H9 (cell line): ENCODE results near the gene PDE4B. TPM values are rescaled to one million over a fixed set of nuclear protein-coding genes. Genes with fewer than 3 reads are reported as not detected.

Source experiments
- DNase-seq: peaks from one replicate; pipeline ENCODE4 v3.0.0-alpha.2; 2017
- H2AFZ ChIP-seq: one replicate; pipeline ENCODE4 v1.6.1; 2013; ENCODE audit warnings: mild to moderate bottlenecking, low read length, control low read depth, moderate library complexity
- H2AK5ac ChIP-seq: 2 replicates; pipeline ENCODE4 v1.6.1; 2013; ENCODE audit warnings: low read length, control low read depth, mixed read lengths; ENCODE audit not compliant: insufficient read length
- H2BK120ac ChIP-seq: one replicate; pipeline ENCODE4 v1.6.1; 2013; ENCODE audit warnings: low read depth, mild to moderate bottlenecking, low read length, control low read depth, inconsistent platforms; ENCODE audit not compliant: poor library complexity, severe bottlenecking
- H2BK12ac ChIP-seq: 2 replicates; pipeline ENCODE4 v1.6.1; 2013; ENCODE audit warnings: low read length, control low read depth, mixed read lengths, low read depth; ENCODE audit not compliant: insufficient read length
- H2BK15ac ChIP-seq: 2 replicates; pipeline ENCODE4 v1.6.1; 2013; ENCODE audit warnings: low read depth, low read length, control low read depth
- H2BK20ac ChIP-seq: one replicate; pipeline ENCODE4 v1.6.1; 2013; ENCODE audit warnings: low read depth, mild to moderate bottlenecking, low read length, control low read depth, inconsistent platforms; ENCODE audit not compliant: poor library complexity, severe bottlenecking
- H2BK5ac ChIP-seq: 2 replicates; pipeline ENCODE4 v1.6.1; 2013; ENCODE audit warnings: low read length, control low read depth, mixed read lengths; ENCODE audit not compliant: insufficient read length
- H3K14ac ChIP-seq: 2 replicates; pipeline ENCODE4 v1.6.1; 2013; ENCODE audit warnings: low read length, control low read depth; ENCODE audit not compliant: insufficient read depth
- H3K18ac ChIP-seq: 2 replicates; pipeline ENCODE4 v1.6.1; 2013; ENCODE audit warnings: low read depth, mild to moderate bottlenecking, mixed read lengths, low read length, control low read depth; ENCODE audit not compliant: insufficient read length
- H3K23ac ChIP-seq: 2 replicates; pipeline ENCODE4 v1.6.1; 2013; ENCODE audit warnings: low read length, control low read depth, mixed read lengths, low read depth; ENCODE audit not compliant: insufficient read length
- H3K23me2 ChIP-seq: 2 replicates; pipeline ENCODE4 v1.6.1; 2013; ENCODE audit warnings: low read depth, mild to moderate bottlenecking, mixed read lengths, low read length, control low read depth; ENCODE audit not compliant: insufficient read length, poor library complexity, severe bottlenecking
- H3K27ac ChIP-seq: 2 replicates; pipeline ENCODE4 v1.5.1; 2013; ENCODE audit warnings: low read length, control low read depth, mixed read lengths, low read depth; ENCODE audit not compliant: insufficient read length
- H3K27me3 ChIP-seq: 2 replicates; pipeline ENCODE4 v1.6.1; 2013; ENCODE audit warnings: low read length, control low read depth, inconsistent platforms; ENCODE audit not compliant: insufficient read depth
- H3K4ac ChIP-seq: 2 replicates; pipeline ENCODE4 v1.6.1; 2013; ENCODE audit warnings: low read depth, mild to moderate bottlenecking, control low read depth, inconsistent platforms, low read length, moderate library complexity
- H3K4me1 ChIP-seq: 2 replicates; pipeline ENCODE4 v1.6.1; 2013; ENCODE audit warnings: low read length, control low read depth, inconsistent platforms; ENCODE audit not compliant: insufficient read depth
- H3K4me2 ChIP-seq: 2 replicates; pipeline ENCODE4 v1.6.1; 2013; ENCODE audit warnings: low read length, control low read depth, mixed read lengths; ENCODE audit not compliant: insufficient read length, insufficient read depth
- H3K56ac ChIP-seq: 2 replicates; pipeline ENCODE4 v1.6.1; 2013; ENCODE audit warnings: low read depth, mild to moderate bottlenecking, mixed read lengths, low read length, control low read depth; ENCODE audit not compliant: insufficient read length
- H3K79me1 ChIP-seq: 2 replicates; pipeline ENCODE4 v1.6.1; 2013; ENCODE audit warnings: low read depth, mild to moderate bottlenecking, moderate library complexity, low read length, control low read depth, inconsistent platforms; ENCODE audit not compliant: insufficient read depth, poor library complexity, severe bottlenecking
- H3K79me2 ChIP-seq: 2 replicates; pipeline ENCODE4 v1.6.1; 2013; ENCODE audit warnings: low read length, control low read depth, inconsistent platforms; ENCODE audit not compliant: insufficient read depth
- H3K9ac ChIP-seq: 2 replicates; pipeline ENCODE4 v1.6.1; 2013; ENCODE audit warnings: low read length, control low read depth, mixed read lengths; ENCODE audit not compliant: insufficient read length; ENCODE audit errors: extremely low read depth
- H3K9me3 ChIP-seq: one replicate; pipeline ENCODE4 v1.6.1; 2013; ENCODE audit warnings: low read depth, low read length, inconsistent platforms; ENCODE audit not compliant: control insufficient read depth
- H3T11ph ChIP-seq: one replicate; pipeline ENCODE4 v1.6.1; 2013; ENCODE audit warnings: mild to moderate bottlenecking, low read length, control low read depth, inconsistent platforms
- H4K20me1 ChIP-seq: one replicate; pipeline ENCODE4 v1.6.1; 2013; ENCODE audit not compliant: control insufficient read depth, insufficient read length, insufficient read depth
- H4K5ac ChIP-seq: 2 replicates; pipeline ENCODE4 v1.6.1; 2013; ENCODE audit warnings: low read depth, mild to moderate bottlenecking, mixed read lengths, low read length, control low read depth; ENCODE audit not compliant: insufficient read length
- H4K8ac ChIP-seq: replicated peaks from 2 replicates; pipeline ENCODE4 v1.6.1; 2013; ENCODE audit warnings: low read length, control low read depth, mixed read lengths, low read depth; ENCODE audit not compliant: insufficient read length
- H4K91ac ChIP-seq: 2 replicates; pipeline ENCODE4 v1.6.1; 2013; ENCODE audit warnings: low read depth, mild to moderate bottlenecking, moderate library complexity, mixed read lengths, low read length, control low read depth; ENCODE audit not compliant: insufficient read length
- H3K27ac Mint-ChIP-seq, 3 experiments: 2 replicates in 2 of 3; 3 replicates in 1 of 3; pipeline ENCODE4 v1.8.0; 2020 to 2021; ENCODE audit warnings: mixed read lengths in 3 of 3, mild to moderate bottlenecking in 1 of 3, moderate library complexity in 1 of 3
- H3K27me3 Mint-ChIP-seq: 2 replicates; pipeline ENCODE4 v1.8.0; 2021; ENCODE audit warnings: low read depth, mild to moderate bottlenecking, moderate library complexity, mixed read lengths
- H3K36me3 Mint-ChIP-seq, 3 experiments: 2 replicates in 2 of 3; 3 replicates in 1 of 3; pipeline ENCODE4 v1.8.0; 2020 to 2021; ENCODE audit warnings: low read depth in 3 of 3, mixed read lengths in 3 of 3; ENCODE audit not compliant: insufficient read depth in 1 of 3
- H3K4me1 Mint-ChIP-seq, 2 experiments: 2 replicates each; pipeline ENCODE4 v1.8.0; 2020; ENCODE audit warnings: mixed read lengths in 2 of 2
- H3K4me3 Mint-ChIP-seq, 2 experiments: 2 replicates in 1 of 2; 3 replicates in 1 of 2; pipeline ENCODE4 v1.8.0; 2020 to 2021; ENCODE audit warnings: mild to moderate bottlenecking in 2 of 2, mixed read lengths in 2 of 2, moderate library complexity in 1 of 2
- H3K9me3 Mint-ChIP-seq, 2 experiments: 2 replicates in 1 of 2; 3 replicates in 1 of 2; pipeline ENCODE4 v1.8.0; 2020; ENCODE audit warnings: mild to moderate bottlenecking in 2 of 2, mixed read lengths in 2 of 2, moderate library complexity in 1 of 2
- CTCF ChIP-seq: fragments of 200-600 bp; sonication (generic); conservative IDR thresholded peaks from 3 replicates; pipeline ENCODE4 v1.8.0; 2021; ENCODE audit warnings: antibody characterized with exemption, mild to moderate bottlenecking
- WGBS: extraction: QIAGEN DNeasy Blood & Tissue Kit; methylation state at CpG from one replicate; pipeline ENCODE4 v1.1.7; 2013; ENCODE audit warnings: missing lambda C conversion rate, low lambda C conversion rate, mixed read lengths; ENCODE audit not compliant: insufficient read length; ENCODE audit errors: extremely low coverage; 5-methylcytosine and 5-hydroxymethylcytosine counted together
- total RNA-seq: library from RNA; stranded (reverse); gene quantifications from 2 replicates; pipeline ENCODE4 v1.2.1, GENCODE V29; 2021

The PDE4B gene
- total RNA-seq, 1 experiment from 2014 or later: 19.8 TPM

GRCh38 chr1:65844296-65844695 is 51.6 kb downstream of the PDE4B start:
- H3K4me1 ChIP-seq: no peaks in the 10 kb centered on the region
- no peak for DNase-seq
- no peak overlapping the region for H3T11ph ChIP-seq
- no peaks in the 10 kb centered on the region for H3K79me1 ChIP-seq
- H2AK5ac ChIP-seq: no peak overlapping the region
- H3K9ac ChIP-seq: no peak overlapping the region
- no peak overlapping the region for H2BK5ac ChIP-seq
- H4K8ac ChIP-seq: no peak overlapping the region
- WGBS: no CpG with 5 or more reads among the region's 4 CpGs
- H3K27ac Mint-ChIP-seq: no peak overlapping the region
- H3K9me3 Mint-ChIP-seq: peaks cover 4% of the 10 kb centered on the region in 2 experiments; a peak in 4 of 5 replicates
- H3K18ac ChIP-seq: no peak overlapping the region
- H4K5ac ChIP-seq: no peak overlapping the region
- H3K14ac ChIP-seq: no peak overlapping the region
- no peak overlapping the region for H2BK120ac ChIP-seq
- no peaks in the 10 kb centered on the region for H3K23me2 ChIP-seq
- no peaks in the 10 kb centered on the region for H4K20me1 ChIP-seq
- H2BK12ac ChIP-seq: no peak overlapping the region
- no peak overlapping the region for H3K4me2 ChIP-seq
- H3K27me3 Mint-ChIP-seq: peaks cover 2% of the 10 kb centered on the region
- H2BK20ac ChIP-seq: no peak overlapping the region
- H3K9me3 ChIP-seq: no peaks in the 10 kb centered on the region
- no peak overlapping the region for H3K27ac ChIP-seq
- H2AFZ ChIP-seq: no peak overlapping the region
- no peak overlapping the region for H3K4me3 Mint-ChIP-seq
- TF ChIP-seq CTCF: no peak
- no peak overlapping the region for H4K91ac ChIP-seq
- H3K23ac ChIP-seq: no peak overlapping the region
- no peaks in the 10 kb centered on the region for H3K4me1 Mint-ChIP-seq
- no peak overlapping the region for H3K56ac ChIP-seq
- H3K36me3 Mint-ChIP-seq: no peaks in the 10 kb centered on the region
- no peak overlapping the region for H2BK15ac ChIP-seq
- no peak overlapping the region for H3K4ac ChIP-seq
- no peaks in the 10 kb centered on the region for H3K79me2 ChIP-seq
- no peaks in the 10 kb centered on the region for H3K27me3 ChIP-seq
